Right lobe of liver (tissue), 6 donors: ENCODE measurements around the gene RBM33. TPM values are rescaled to one million over a fixed set of nuclear protein-coding genes. Genes with fewer than 3 reads are reported as not detected.

ENCODE experiments used
- ATAC-seq, 4 donors: fragments of 200-7000 bp; cut with Tn5 transposase; one replicate each; pipeline ENCODE4 v1.9.1; 2020; ENCODE audit warnings: mild to moderate bottlenecking in 4 of 4, moderate library complexity in 4 of 4
- DNase-seq, 3 donors: peaks; one replicate each; pipeline ENCODE4 v3.0.0-alpha.2; 2020
- H3K27ac ChIP-seq, 3 donors: fragments of 200-600 bp; one replicate each; pipeline ENCODE4 v1.8.0; 2022
- H3K27me3 ChIP-seq, 2 donors: fragments of 200-600 bp; one replicate each; pipeline ENCODE4 v1.8.0; 2022
- H3K36me3 ChIP-seq, 4 donors: fragments of 200-600 bp; sonication (generic) in 1 of 4; one replicate each; pipeline versions ENCODE4 v1.5.1 to v1.8.0; 2017 to 2022; ENCODE audit warnings: control low read depth in 1 of 4
- H3K4me1 ChIP-seq, 4 donors: fragments of 200-600 bp; sonication (generic) in 1 of 4; one replicate each; pipeline versions ENCODE4 v1.5.1 to v1.8.0; 2017 to 2022; ENCODE audit warnings: control low read depth in 1 of 4
- H3K4me3 ChIP-seq, 3 donors: fragments of 200-600 bp; one replicate each; pipeline ENCODE4 v1.8.0; 2022
- H3K9me3 ChIP-seq, 4 donors: fragments of 200-600 bp; sonication (generic) in 1 of 4; one replicate each; pipeline versions ENCODE4 v1.5.1 to v1.8.0; 2017 to 2022; ENCODE audit warnings: control low read depth in 1 of 4
- CTCF ChIP-seq, 4 donors: fragments of 200-600 bp in 3 of 4; fragments of 450-650 bp in 1 of 4; IDR thresholded peaks; one replicate each; pipeline versions ENCODE4 v1.5.1 to v1.8.0; 2016 to 2022; ENCODE audit warnings: antibody characterized with exemption in 4 of 4, mild to moderate bottlenecking in 2 of 4
- POLR2A ChIP-seq: fragments of 450-650 bp; IDR thresholded peaks from one replicate; pipeline ENCODE4 v1.6.1; 2017; ENCODE audit warnings: antibody characterized with exemption, mild to moderate bottlenecking
- WGBS: methylation state at CpG from one replicate; pipeline ENCODE4 v1.1.6; 2018; ENCODE audit warnings: low coverage, low lambda C conversion rate; ENCODE audit not compliant: insufficient coverage; ENCODE audit errors: missing lambda C conversion rate; 5-methylcytosine and 5-hydroxymethylcytosine counted together
- intact Hi-C, 2 donors: fragments of 100-400 bp; cut with DNase I; formaldehyde crosslinking; loops; one replicate each; pipeline versions ENCODE4 v1.11.2 to v1.14.1; 2022
- total RNA-seq, 6 experiments: library from RNA; depleted of rRNA in 2 of 6; stranded (reverse); fragments of >200 nt in 2 of 6; fragmentation: NEBNext Ultra II Directional in 3 of 6; extraction: Animal tissue kit (Norgen Biotek cat#: 25700) in 3 of 6; gene quantifications; one replicate each; pipeline versions ENCODE4 v1.1.0 to v1.2.4, GENCODE V29; 2016 to 2023
- donor health status: DM: no; HTN: yes; CAD: no.
- donor health status: DM: no; HTN: no; CAD: no.
- donor health status: DM: no; HTN: no; CAD: no.
- donor health status: DM: no; HTN: yes; CAD: no.
- donor health status: DM: no; HTN: yes; CAD: no.

Gene RBM33
- total RNA-seq, 6 experiments from 2014 or later, result 24.9 to 55.1 (median 32.0) TPM

DNA sequence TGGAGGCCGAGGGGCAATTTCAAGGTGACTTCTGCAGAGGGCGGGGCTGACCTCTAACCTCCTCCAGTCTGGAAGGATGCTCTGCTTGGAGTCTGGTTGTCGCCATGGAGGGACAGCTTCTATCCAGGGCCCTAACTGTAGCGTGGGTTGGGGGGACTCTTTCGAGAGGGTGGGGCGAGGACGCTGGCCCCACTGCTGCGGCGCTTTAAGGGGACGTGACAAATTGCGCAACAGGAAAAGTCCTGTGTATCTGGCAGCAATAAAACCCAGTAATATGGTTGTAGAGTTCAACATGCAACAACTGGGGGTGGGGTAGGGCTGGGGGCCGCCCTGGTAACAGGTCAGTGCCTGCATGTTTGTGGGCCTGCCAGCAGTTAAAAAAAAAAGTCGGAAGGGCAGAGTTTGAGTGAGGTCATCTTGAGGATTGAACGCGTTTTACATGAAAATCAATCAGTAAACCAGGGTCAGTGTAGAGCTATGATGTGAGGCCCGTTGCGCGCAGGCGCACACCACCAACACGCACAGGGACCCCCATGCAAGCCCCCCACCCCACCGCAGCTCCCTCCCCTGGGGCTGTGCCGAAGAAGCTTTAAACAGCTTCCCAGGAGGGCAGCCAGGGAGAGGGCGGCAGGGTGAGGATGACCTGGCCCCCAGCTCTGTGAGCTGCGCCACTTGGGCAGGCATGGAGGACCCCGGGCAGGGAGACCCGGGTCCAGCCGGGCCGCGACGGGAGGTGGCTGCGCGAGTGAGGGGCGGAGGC is 163.5 kb downstream of the RBM33 start:
- DNase-seq (peak; percentile 79 to 88 (median 87)), ATAC-seq (peak; percentile 59 to 70 (median 60))
- H3K4me1 ChIP-seq, result peaks cover 0 to 37% (median 6%) of the 10 kb centered on the region in 4 donors
- intact Hi-C loops, result no loop called here
- H3K4me3 ChIP-seq, result peak overlapping the region; percentile 66 to 78 (median 77)
- no peaks in the 10 kb centered on the region for H3K36me3 ChIP-seq
- H3K27me3 ChIP-seq, result no peaks in the 10 kb centered on the region
- no peaks in the 10 kb centered on the region for H3K9me3 ChIP-seq
- TF ChIP-seq POLR2A (no peak), CTCF (IDR thresholded peaks at IDR 0.05) (no peak)
- under 1% methylated on average over 19 of the region's 33 CpGs for WGBS
- H3K27ac ChIP-seq, result peak overlapping the region; percentile 86 to 100 (median 99)

DNA sequence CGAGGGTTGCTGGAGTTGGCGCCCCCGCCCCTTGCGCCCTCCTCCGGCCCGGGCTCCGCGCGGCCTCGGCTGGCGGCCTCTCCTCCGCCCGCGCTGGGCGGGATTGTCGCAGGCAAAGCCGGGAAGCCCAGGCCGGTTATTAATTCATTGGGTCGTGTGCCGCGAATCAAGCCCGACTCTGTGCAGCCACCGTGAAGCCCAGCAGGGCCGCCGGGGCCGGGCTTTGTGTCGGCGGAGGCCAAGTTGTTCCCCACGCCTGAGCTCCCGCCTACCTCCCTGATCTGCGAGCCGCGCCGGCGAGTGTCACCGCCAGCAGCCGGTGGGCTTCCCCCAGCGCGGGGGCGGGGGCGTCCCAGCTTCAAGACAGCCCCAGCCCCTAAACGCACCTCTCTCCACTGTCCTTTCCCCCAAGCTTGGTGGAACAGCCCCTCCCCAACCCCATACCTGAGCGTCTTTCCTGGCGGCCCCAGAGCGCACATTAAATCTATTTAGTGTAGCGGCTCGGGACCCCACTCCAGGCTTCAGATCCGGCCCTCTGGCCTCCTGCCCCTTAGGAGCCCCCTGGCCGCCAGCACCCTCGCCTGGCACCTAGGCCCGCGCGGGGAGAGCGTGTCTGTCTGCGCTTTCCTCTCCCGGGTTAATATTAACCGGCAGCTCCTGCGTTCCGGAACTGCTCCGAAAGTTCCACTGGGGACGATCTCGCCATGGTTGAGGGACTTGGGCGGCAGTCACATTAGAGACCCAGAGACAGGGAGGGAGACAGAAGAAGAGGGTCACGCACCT is 164.3 kb downstream of the RBM33 start:
- 0% methylated on average over 3 of the region's 64 CpGs for WGBS
- Histone ChIP-seq H3K4me1 (peaks cover 0 to 43% (median 6%) of the 10 kb centered on the region in 4 donors), H3K27me3 (no peaks in the 10 kb centered on the region), H3K9me3 (no peaks in the 10 kb centered on the region), H3K36me3 (no peaks in the 10 kb centered on the region), H3K4me3 (peak overlapping the region; percentile 66 to 78 (median 77)), H3K27ac (peak overlapping the region; percentile 86 to 100 (median 99))
- DNase-seq (peak; percentile 73 to 86 (median 82)), ATAC-seq (peak; percentile 63 to 73 (median 70))
- no peak for TF ChIP-seq CTCF (IDR thresholded peaks at IDR 0.05)
- TF ChIP-seq POLR2A, result peak; percentile 93
- intact Hi-C loops, result no loop called here

DNA sequence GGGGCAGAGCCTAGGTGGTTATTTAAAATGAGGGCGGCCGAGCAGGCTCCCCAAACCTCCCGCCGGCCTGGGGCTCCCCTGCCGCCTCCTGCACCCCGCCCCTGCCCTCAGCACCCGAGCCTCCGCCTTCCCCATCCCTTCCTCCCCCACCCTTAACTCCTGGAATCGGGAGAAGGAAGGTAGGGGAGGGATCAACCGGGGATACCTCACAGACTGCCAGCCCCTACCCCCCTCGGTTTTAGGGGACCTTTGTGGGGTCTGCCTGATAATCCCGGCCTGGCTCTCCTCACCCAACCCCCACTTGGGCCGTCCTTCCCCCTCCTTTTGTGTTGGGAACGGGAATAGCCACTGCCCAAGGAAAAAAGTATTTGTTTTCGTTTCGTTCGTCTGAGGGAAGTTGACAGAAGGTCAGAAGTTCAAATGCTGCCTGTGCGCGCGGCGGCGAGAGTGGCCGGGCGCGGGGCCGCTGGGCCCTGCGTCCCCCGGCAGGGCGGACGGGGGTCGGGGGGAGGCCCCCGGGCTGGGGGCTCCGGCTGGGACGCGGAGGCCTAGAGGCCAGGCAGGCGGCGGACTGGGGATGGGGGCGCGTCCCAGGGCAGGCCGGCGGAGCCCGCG is 165.0 kb downstream of the RBM33 start:
- no peak for TF ChIP-seq POLR2A
- TF ChIP-seq CTCF (IDR thresholded peaks at IDR 0.05), result no peak
- DNase-seq (no peak), ATAC-seq (peak; percentile 40 to 57 (median 50))
- H3K27me3 ChIP-seq, result no peaks in the 10 kb centered on the region
- peak overlapping the region; percentile 86 to 100 (median 99) for H3K27ac ChIP-seq
- WGBS, result under 1% methylated on average over 9 of the region's 43 CpGs
- intact Hi-C loops, result no loop called here
- H3K9me3 ChIP-seq, result no peaks in the 10 kb centered on the region
- peak overlapping the region; percentile 66 to 78 (median 77) for H3K4me3 ChIP-seq
- peaks cover 0 to 43% (median 6%) of the 10 kb centered on the region in 4 donors for H3K4me1 ChIP-seq
- no peaks in the 10 kb centered on the region for H3K36me3 ChIP-seq

DNA sequence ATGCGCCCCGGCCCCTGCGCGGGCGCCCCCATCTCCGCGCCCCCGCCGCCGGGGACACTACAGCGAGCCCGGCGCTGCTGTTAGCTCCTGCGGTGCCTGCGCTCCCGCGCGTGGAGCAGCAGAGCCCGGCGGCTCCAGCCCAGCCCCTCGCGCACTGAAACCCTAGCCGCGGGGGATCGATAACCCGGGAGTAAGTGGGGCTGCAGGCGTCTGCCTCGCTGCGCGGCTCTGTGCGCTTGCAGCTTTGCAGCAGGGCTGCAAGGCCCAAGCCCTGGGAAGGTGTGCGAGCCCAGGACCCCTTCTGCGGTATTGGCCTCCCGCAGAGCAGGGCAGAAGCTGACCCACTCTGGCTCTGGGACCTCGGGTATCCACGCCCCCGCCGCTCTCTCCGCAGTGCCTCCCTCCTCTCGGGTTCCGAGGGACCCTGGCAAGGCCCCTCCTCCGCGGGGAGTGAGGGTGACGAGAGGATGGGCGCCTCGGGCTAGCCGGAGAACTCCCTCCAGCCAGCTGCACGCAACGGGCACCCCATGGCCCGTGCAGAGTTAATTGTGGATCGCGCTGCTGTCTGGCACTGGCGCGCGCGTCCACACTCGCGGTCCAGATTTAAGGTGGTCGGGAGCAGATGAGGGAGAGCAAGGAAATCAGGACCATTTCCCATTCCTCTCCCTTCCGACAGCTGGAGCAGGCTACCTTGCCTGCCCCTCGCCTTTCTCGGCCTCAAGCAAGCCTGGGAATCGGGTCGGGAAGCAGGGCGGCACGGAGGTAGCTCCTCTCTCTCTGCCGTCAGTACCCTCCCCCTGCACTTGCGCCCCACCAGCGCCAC is 165.7 kb downstream of the RBM33 start:
- no peaks in the 10 kb centered on the region for H3K9me3 ChIP-seq
- intact Hi-C loops, result loop anchor here in 1 of 2 donors (10.0 kb wide), 1 partner anchor 345 kb away; no protein-coding TSS in a partner anchor
- peak overlapping the region; percentile 86 to 100 (median 99) for H3K27ac ChIP-seq
- 0% methylated on average over 8 of the region's 69 CpGs for WGBS
- DNase-seq (peak in 1 of 3 donors; percentile 58), ATAC-seq (peak in 2 of 4 donors; percentile 0 to 1)
- peak overlapping the region; percentile 66 to 78 (median 77) for H3K4me3 ChIP-seq
- H3K36me3 ChIP-seq, result no peaks in the 10 kb centered on the region
- no peaks in the 10 kb centered on the region for H3K27me3 ChIP-seq
- TF ChIP-seq POLR2A (peak; percentile 9), CTCF (IDR thresholded peaks at IDR 0.05) (no peak)
- H3K4me1 ChIP-seq, result peaks cover 0 to 43% (median 6%) of the 10 kb centered on the region in 4 donors
